ENCODE data around the gene RMDN3.

Gene RMDN3

DNA sequence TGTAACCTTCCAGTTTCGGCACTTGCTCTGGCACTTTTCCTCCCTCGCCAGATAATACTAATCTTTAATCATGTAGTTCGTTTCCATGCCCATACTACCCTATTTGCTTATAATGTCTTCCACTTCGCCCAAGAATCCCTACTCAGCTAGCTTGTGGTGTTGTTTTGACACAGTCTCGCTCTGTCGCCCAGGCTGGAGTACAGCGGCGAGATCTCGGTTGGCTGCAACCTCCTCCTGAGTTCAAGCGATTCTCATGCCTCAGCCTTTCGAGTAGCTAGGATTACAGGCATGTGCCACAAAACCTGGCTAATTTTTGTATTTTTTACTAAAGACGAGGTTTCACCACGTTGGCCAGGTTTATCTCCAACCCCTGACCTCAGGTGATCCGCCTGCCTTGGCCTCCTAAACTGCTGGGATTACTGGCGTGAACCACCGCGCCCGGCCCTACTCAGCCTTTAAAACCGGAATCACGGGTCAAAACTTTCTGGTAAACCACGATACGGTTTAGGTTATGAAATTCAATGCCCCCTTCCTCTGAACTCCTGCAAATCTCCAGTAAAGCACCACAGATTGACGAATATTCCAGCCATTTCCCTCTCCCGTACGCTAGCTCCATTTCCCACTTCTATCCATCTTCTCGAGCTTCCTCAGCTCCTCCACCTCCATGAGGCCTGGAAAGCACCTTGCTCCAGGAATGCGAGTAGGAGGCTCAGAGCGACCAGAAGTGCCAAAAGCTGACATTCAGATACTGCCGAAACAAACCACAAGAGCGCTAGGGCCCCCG, 61.0 kb downstream of the RMDN3 start:
- DNase-seq (ENCODE audit: low read depth) = no peak

DNA sequence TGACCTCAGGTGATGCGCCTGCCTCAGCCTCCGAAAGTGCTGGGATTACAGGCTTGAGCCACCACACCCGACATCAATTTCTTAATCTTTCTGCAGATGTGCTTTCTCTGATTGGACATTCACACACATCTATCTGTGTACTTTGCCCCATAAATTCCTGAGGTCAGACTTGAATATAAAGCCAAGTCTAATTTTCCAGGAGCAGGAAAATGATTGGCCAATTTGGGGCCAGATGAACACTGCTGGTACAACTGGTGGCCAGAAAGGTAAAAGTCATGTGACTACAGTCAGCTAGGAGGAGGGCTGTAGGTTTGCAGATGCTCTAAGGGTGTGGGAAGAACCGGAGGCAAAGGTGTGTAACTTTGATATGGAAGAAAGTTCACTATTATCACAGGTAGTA, 63.3 kb downstream of the RMDN3 start:
- DNase-seq (ENCODE audit: low read depth) = no peak

- DNase-seq (ENCODE audit: low read depth) = no peak
Observed at GRCh38 chr15:40688932-40689799, 65.9 kb downstream of the RMDN3 start.

Data from activated gamma-delta T cell treated with anti-CD3 and anti-CD28 coated beads, Interleukin-2, amount 50 U/mL, for 16 hours (primary cell).